ENCODE results near the gene AP1M1. TPM values are rescaled to one million over a fixed set of nuclear protein-coding genes. Genes with fewer than 3 reads are reported as not detected.

AP1M1 gene
- total and polyA plus RNA-seq, 9 donors, result 28.4 to 81.7 (median 51.6) TPM

DNA sequence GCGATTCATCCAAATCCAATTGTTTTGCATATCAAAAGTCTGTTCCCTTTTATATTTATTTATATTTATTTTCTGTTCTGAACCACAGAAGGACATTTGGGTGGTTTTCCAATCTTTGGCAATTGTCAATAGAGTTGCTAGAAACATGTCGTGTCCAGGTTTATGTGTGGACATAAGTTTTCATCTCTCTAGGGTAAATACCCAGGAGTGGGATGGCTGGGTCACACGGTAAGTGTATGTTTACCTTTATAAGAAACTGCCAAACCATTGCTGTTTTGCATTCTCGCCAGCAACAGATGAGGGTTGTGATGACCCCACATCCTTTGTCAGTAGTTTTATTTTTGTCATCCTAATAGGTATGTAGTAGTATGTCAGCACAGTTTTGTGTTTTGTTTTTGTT, 12.5 kb downstream of the AP1M1 start:
- 82 to 93% (median 91%) methylated on average over 4 of the region's 4 CpGs for WGBS, 3 donors
- Histone ChIP-seq H3K4me3 (no peak overlapping the region), H3K27me3 (no peaks in the 10 kb centered on the region), H3K27ac (no peak overlapping the region), H3K36me3 (no peaks in the 10 kb centered on the region), H3K9me3 (peaks cover 0 to 4% of the 10 kb centered on the region in 2 donors), H3K4me1 (ENCODE audit: insufficient read depth) (peaks cover 2% of the 10 kb centered on the region)
- TF ChIP-seq, protein P1, sequence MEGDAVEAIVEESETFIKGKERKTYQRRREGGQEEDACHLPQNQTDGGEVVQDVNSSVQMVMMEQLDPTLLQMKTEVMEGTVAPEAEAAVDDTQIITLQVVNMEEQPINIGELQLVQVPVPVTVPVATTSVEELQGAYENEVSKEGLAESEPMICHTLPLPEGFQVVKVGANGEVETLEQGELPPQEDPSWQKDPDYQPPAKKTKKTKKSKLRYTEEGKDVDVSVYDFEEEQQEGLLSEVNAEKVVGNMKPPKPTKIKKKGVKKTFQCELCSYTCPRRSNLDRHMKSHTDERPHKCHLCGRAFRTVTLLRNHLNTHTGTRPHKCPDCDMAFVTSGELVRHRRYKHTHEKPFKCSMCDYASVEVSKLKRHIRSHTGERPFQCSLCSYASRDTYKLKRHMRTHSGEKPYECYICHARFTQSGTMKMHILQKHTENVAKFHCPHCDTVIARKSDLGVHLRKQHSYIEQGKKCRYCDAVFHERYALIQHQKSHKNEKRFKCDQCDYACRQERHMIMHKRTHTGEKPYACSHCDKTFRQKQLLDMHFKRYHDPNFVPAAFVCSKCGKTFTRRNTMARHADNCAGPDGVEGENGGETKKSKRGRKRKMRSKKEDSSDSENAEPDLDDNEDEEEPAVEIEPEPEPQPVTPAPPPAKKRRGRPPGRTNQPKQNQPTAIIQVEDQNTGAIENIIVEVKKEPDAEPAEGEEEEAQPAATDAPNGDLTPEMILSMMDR (IDR thresholded peaks at IDR 0.05), result no peak
- no peak for TF ChIP-seq POLR2A (IDR thresholded peaks at IDR 0.05)
- TF ChIP-seq EP300 (IDR thresholded peaks at IDR 0.05), result no peak
- DNase-seq, result no peak
- intact Hi-C loops (cut with DNase I), result no loop called here

DNA sequence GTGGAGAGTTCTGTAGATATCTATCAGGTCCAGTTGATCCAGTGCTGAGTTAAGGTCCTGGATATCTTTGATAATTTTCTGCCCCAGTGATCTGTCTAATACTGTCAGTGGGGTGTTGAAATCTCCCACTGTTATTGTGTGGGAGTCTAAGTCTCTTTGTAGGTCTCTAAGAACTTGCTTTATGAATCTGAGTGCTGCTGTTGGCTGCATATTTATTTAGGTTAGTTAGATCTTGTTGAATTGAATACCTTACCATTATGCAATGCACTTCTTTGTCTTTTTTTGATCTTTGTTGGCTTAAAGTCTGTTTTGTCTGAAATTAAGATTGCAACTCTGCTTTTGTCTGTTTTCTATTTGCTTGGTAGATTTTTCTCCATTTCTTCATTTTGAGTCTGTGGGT, 15.4 kb downstream of the AP1M1 start:
- Histone ChIP-seq H3K36me3 (no peaks in the 10 kb centered on the region), H3K27ac (no peak overlapping the region), H3K27me3 (no peaks in the 10 kb centered on the region), H3K4me3 (no peak overlapping the region), H3K4me1 (ENCODE audit: insufficient read depth) (no peaks in the 10 kb centered on the region), H3K9me3 (peaks cover 0 to 4% of the 10 kb centered on the region in 2 donors)
- TF ChIP-seq, protein P1 (IDR thresholded peaks at IDR 0.05), result no peak
- TF ChIP-seq EP300 (IDR thresholded peaks at IDR 0.05), result no peak
- TF ChIP-seq POLR2A (IDR thresholded peaks at IDR 0.05), result no peak
- intact Hi-C loops (cut with DNase I), result no loop called here
- no peak for DNase-seq

DNA sequence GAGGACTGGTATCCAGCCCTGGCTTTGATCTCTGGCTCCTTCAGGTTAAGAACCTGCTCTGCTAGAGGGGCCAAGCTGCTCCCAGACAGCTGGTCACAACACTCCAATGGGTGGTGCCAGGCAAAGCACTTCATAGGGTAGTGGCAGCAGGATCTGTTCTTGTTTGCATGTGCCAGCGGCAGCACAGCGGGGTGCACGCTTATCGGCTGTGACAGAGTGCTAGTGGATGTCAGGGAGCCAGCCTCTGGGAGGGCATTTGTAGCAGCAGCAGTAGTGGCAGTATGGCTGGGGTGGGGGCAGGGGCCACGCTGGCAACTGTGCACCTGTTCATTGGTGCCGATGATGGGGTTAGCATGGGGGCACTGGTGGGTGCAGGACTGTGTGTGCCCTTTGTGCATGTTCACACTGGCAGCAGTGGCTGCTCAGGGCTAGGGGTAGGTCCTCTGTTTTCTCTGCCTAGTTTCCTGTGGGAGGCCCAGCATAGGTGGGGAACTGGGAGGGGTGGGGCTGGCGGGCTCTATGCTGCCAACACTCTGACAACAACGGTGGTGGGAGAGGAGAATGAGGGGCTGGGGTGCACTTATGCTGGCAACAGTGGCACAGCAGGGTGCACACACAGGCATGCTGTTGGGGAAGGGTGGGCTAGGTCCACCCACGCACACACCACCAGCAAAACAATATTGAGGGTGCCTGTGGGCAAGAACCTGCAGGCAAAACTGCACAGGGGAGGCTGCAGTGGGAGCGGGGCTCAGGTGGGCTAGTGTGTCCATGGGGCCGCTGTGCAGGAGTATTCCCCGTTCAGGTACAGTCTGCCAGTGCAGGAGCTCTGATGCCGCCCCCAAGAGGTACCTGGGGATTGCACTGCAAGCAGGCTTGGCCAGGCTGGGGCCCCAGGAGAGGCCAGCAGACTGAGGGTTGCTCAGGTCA, 19.3 kb downstream of the AP1M1 start:
- Histone ChIP-seq H3K9me3 (peaks cover 0 to 12% of the 10 kb centered on the region in 2 donors), H3K27ac (no peak overlapping the region), H3K27me3 (no peaks in the 10 kb centered on the region), H3K4me1 (ENCODE audit: insufficient read depth) (no peaks in the 10 kb centered on the region), H3K4me3 (no peak overlapping the region), H3K36me3 (no peaks in the 10 kb centered on the region)
- TF ChIP-seq, protein P1 (IDR thresholded peaks at IDR 0.05), result no peak
- no peak for TF ChIP-seq POLR2A (IDR thresholded peaks at IDR 0.05)
- no peak for TF ChIP-seq EP300 (IDR thresholded peaks at IDR 0.05)
- 91 to 94% (median 92%) methylated on average over 13 of the region's 13 CpGs for whole genome bisulfite sequencing, 3 donors
- DNase-seq, result no peak
- intact Hi-C loops (cut with DNase I), result no loop called here

DNA sequence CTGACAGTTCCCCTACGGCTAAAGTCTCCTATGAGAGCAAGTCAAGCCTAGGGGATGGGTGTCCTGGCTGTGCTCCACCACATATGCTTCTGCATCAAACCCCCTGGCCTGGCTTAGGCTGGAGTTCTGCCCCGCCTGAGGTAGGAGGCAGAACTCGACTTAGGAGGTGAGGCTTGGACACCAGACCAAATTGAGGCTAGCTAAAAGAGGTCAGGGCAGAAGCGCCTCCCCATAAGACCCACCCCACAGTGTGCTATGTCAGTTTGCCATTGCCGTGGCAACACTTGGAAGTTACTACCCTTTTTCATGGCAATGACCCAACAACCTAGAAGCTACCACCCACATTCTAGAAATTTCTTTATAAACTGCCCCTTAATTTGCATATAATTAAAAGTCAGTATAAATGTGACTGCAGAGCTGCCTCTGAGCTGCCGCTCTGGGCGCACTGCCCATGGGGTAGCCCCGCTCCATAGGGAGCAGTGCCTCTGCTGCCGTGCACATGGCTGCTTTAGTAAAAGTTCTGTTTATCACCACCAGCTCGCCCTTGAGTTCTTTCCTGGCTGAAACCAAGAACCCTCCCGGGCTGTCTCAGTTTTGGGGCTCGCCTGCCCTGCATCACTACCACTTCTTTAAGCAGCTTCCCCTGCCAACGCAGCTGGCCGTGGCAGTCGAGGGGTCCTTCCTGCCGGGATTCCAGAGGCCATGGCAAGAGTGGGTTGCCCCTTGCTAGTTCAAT, 20.2 kb downstream of the AP1M1 start:
- 92 to 97% (median 94%) methylated on average over 16 of the region's 16 CpGs for WGBS, 3 donors
- DNase-seq, result no peak
- H3K4me1 ChIP-seq (ENCODE audit: insufficient read depth), result no peaks in the 10 kb centered on the region
- H3K4me3 ChIP-seq, result no peak overlapping the region
- no peak overlapping the region for H3K27ac ChIP-seq
- H3K27me3 ChIP-seq, result no peaks in the 10 kb centered on the region
- H3K9me3 ChIP-seq, result peaks cover 0 to 12% of the 10 kb centered on the region in 2 donors
- intact Hi-C loops (cut with DNase I), result no loop called here
- no peaks in the 10 kb centered on the region for H3K36me3 ChIP-seq
- no peak for TF ChIP-seq POLR2A (IDR thresholded peaks at IDR 0.05)
- no peak for TF ChIP-seq EP300 (IDR thresholded peaks at IDR 0.05)
- TF ChIP-seq, protein P1 (IDR thresholded peaks at IDR 0.05), result no peak
